ENCODE data around the gene KDR.

The KDR gene

GRCh38 chr4:55079451-55080173, 45.8 kb downstream of the KDR start:
- peak; percentile 50 for DNase-seq (ENCODE audit: low spot score)

- DNase-seq (ENCODE audit: low spot score): peak; percentile 86
These were observed 46.4 kb downstream of the KDR start for GRCh38 chr4:55078987-55079386.

GRCh38 chr4:55077577-55077976, 47.8 kb downstream of the KDR start:
- no peak for DNase-seq (ENCODE audit: low spot score)

GRCh38 chr4:55075823-55076716, 49.3 kb downstream of the KDR start:
- DNase-seq (ENCODE audit: low spot score): no peak

- no peak for DNase-seq (ENCODE audit: low spot score)
These were observed 50.0 kb downstream of the KDR start for GRCh38 chr4:55075376-55075775.

GRCh38 chr4:55074386-55074785, 51.0 kb downstream of the KDR start:
- no peak for DNase-seq (ENCODE audit: low spot score)

GRCh38 chr4:55071951-55072350, 53.4 kb downstream of the KDR start:
- no peak for DNase-seq (ENCODE audit: low spot score)

GRCh38 chr4:55069248-55069647, 56.1 kb downstream of the KDR start:
- peak; percentile 30 for DNase-seq (ENCODE audit: low spot score)

GRCh38 chr4:55068522-55068921, 56.9 kb downstream of the KDR start:
- no peak for DNase-seq (ENCODE audit: low spot score)

- no peak for DNase-seq (ENCODE audit: low spot score)
These were observed 59.4 kb downstream of the KDR start for GRCh38 chr4:55066018-55066417.

- DNase-seq (ENCODE audit: low spot score): no peak
These were observed 69.9 kb downstream of the KDR start for GRCh38 chr4:55055529-55055928.

GRCh38 chr4:55051532-55051931, 73.9 kb downstream of the KDR start:
- DNase-seq (ENCODE audit: low spot score): no peak

GRCh38 chr4:55050418-55050950, 74.9 kb downstream of the KDR start:
- DNase-seq (ENCODE audit: low spot score): no peak

GRCh38 chr4:55038176-55038890, 87.1 kb downstream of the KDR start:
- DNase-seq (ENCODE audit: low spot score): peak; percentile 30

- no peak for DNase-seq (ENCODE audit: low spot score)
These were observed 87.7 kb downstream of the KDR start for GRCh38 chr4:55037728-55038127.

GRCh38 chr4:55036405-55036804, 89.0 kb downstream of the KDR start:
- DNase-seq (ENCODE audit: low spot score): no peak

- no peak for DNase-seq (ENCODE audit: low spot score)
These were observed 89.5 kb downstream of the KDR start for GRCh38 chr4:55035892-55036291.

- DNase-seq (ENCODE audit: low spot score): no peak
These were observed 92.1 kb downstream of the KDR start for GRCh38 chr4:55033296-55033695.

- DNase-seq (ENCODE audit: low spot score): no peak
These were observed 92.6 kb downstream of the KDR start for GRCh38 chr4:55032788-55033187.

- no peak for DNase-seq (ENCODE audit: low spot score)
These were observed 93.2 kb downstream of the KDR start for GRCh38 chr4:55032179-55032578.

- DNase-seq (ENCODE audit: low spot score): no peak
These were observed 94.2 kb downstream of the KDR start for GRCh38 chr4:55031158-55031557.

- DNase-seq (ENCODE audit: low spot score): no peak
These were observed 94.8 kb downstream of the KDR start for GRCh38 chr4:55030589-55030988.
